A172 (cell line): ENCODE results near the gene PVALEF. TPM values are rescaled to one million over a fixed set of nuclear protein-coding genes. Genes with fewer than 3 reads are reported as not detected.
A peak's percentile ranks its signal among the peaks of the same experiment; 100 is the strongest.
"Not testable (repeated sequence)": the region's sequence is repeated elsewhere in the genome, so short reads cannot be mapped to it uniquely, and the experiment has no call there.

Experiments used
- DNase-seq: peaks from one replicate; pipeline ENCODE4 v3.0.0-alpha.2; 2015; ENCODE audit warnings: low spot score
- total RNA-seq: library from RNA; depleted of rRNA; stranded (reverse); fragments of >200 nt; shearing (Covaris generic); gene quantifications from 2 replicates; pipeline ENCODE4 v1.2.3, GENCODE V29; 2014

Gene PVALEF
- total RNA-seq, 1 experiment from 2014 or later, result not detected

GRCh38 chr17:81144423-81144781 lies 20.9 kb upstream of the PVALEF start:
- DNase-seq, result no peak

GRCh38 chr17:81146208-81146607 lies 19.1 kb upstream of the PVALEF start:
- DNase-seq, result not testable (repeated sequence)

- DNase-seq, result no peak
Measured at GRCh38 chr17:81147701-81148100, 17.6 kb upstream of the PVALEF start.

- DNase-seq, result no peak
Measured at GRCh38 chr17:81148571-81148970, 16.7 kb upstream of the PVALEF start.

- DNase-seq, result no peak
Measured at GRCh38 chr17:81148986-81149533, 16.2 kb upstream of the PVALEF start.

- no peak for DNase-seq
Measured at GRCh38 chr17:81150377-81151077, 14.8 kb upstream of the PVALEF start.

GRCh38 chr17:81151278-81151677 lies 14.0 kb upstream of the PVALEF start:
- no peak for DNase-seq

- DNase-seq, result no peak
Measured at GRCh38 chr17:81152288-81152828, 12.9 kb upstream of the PVALEF start.

- peak; percentile 17 for DNase-seq
Measured at GRCh38 chr17:81153340-81153803, 11.9 kb upstream of the PVALEF start.

GRCh38 chr17:81154016-81154415 lies 11.3 kb upstream of the PVALEF start:
- not testable (repeated sequence) for DNase-seq

- no peak for DNase-seq
Measured at GRCh38 chr17:81154961-81155360, 10.3 kb upstream of the PVALEF start.

- no peak for DNase-seq
Measured at GRCh38 chr17:81156866-81157805, 8.2 kb upstream of the PVALEF start.

- no peak for DNase-seq
Measured at GRCh38 chr17:81157848-81158687, 7.2 kb upstream of the PVALEF start.

- DNase-seq, result no peak
Measured at GRCh38 chr17:81158688-81159590, 6.4 kb upstream of the PVALEF start.

- no peak for DNase-seq
Measured at GRCh38 chr17:81159611-81160265, 5.6 kb upstream of the PVALEF start.

GRCh38 chr17:81160306-81160705 lies 5.0 kb upstream of the PVALEF start:
- no peak for DNase-seq

GRCh38 chr17:81160747-81161453 lies 4.4 kb upstream of the PVALEF start:
- no peak for DNase-seq

- no peak for DNase-seq
Measured at GRCh38 chr17:81161536-81161935, 3.8 kb upstream of the PVALEF start.

GRCh38 chr17:81161972-81162371 lies 3.3 kb upstream of the PVALEF start:
- DNase-seq, result no peak
